Activated CD8-positive, alpha-beta memory T cell treated with anti-CD3 and anti-CD28 coated beads, Interleukin-2, amount 50 U/mL, for 24 hours (primary cell): Measurements from ENCODE around the gene ORAI1.
A peak's percentile ranks its signal among the peaks of the same experiment; 100 is the strongest.
"Not testable (repeated sequence)": the region's sequence is repeated elsewhere in the genome, so short reads cannot be mapped to it uniquely, and the experiment has no call there.

ENCODE experiments used
- DNase-seq: peaks from one replicate; pipeline ENCODE4 v3.0.0-alpha.2; 2020; ENCODE audit errors: extremely low read depth

ORAI1 gene

DNA sequence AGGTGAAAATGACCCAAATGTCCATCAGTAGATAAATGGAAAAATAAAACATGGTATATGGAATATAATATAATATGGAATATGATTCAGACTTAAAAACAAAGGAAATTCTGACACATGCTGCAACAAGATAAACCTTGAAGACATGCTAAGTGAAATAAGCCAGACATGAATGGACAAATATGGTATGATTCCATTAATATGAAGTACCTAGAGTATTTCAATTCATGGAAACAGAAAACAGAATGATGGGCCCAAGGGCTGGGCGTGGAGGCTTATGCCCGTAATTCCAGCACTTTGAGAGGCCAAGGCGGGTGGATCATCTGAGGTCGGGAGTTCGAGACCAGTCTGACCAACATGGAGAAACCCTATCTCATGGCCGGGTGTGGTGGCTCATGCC lies 22.7 kb upstream of the ORAI1 start:
- no peak for DNase-seq

DNA sequence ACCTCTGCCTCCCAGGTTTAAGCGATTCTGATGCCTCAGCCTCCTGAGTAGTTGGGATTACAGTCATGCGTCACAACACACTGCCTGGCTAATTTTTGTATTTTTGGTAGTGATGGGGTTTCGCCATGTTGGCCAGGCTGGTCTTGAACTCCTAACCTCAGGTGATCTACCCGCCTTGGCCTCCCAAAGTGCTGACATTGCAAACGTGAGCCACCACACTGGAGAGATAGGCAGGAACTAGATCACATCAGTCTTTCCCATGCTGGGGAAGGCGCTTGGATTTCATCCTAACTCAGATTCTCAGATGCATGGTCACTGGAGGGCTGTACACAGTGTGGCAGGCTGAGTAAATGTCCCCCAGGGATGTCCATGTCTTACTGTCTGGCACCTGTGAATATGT lies 18.0 kb upstream of the ORAI1 start:
- no peak for DNase-seq

DNA sequence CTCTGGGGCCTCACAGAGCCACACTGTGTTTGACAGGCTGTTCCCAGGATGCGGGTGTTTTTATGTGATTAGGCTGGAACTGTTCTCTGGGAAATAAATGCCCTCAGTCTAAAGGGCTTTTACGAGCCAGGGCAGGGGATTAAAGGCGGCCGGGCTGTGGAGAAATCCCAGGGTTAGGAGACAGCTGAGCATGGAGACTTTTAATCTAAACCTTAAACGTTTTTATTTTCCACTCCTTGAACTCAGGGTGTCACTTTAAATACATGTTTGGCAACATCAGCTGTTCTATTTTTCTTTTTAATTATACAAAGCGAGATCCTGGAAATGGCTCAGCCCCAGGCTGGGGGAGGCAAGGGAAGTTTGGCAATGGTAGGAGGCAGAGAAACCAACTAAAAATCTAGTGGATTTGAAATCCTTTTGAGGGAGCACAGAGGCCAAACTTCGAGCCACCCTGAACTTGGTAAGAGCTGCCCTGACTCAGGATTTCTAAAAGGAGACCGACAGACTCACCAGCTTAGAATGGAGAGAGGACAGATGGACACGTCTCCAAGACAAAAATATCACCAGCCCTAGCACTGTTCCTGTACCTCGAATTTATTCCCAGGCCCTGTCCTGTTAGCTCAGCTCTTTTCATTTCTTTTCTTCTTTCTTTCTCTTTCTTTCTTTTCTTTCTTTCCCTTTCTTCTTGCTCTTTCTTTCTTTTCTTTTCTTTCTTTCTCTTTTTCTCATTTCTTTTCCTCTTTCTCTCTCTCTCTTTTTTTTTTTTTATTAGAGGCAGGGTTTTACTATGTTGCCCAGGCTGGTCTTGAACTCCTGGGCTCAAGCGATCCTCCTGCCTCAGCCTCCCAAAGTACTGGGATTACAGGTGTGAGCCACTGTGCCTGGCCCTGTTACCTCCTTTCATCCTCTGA lies 15.8 kb upstream of the ORAI1 start:
- no peak for DNase-seq

DNA sequence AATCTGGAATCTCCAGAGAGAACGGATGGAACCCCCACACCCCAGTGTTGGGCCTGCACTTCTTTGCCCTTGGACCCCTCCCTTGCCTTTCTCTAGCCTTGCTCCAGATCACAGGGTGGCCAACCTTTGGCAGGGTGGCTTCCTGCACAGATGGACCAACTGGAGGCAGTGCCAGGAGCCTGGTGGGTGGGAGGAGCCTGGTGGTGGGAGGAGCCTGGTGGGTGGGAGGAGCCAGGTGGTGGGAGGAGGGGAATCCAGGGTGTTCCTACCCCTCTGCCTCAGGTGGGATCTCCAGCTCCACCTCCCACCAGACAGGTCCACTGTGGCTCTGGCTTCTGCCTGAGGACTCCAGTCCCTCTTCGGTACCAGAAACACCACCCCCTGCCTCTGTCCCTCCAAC lies 15.0 kb upstream of the ORAI1 start:
- DNase-seq = no peak

DNA sequence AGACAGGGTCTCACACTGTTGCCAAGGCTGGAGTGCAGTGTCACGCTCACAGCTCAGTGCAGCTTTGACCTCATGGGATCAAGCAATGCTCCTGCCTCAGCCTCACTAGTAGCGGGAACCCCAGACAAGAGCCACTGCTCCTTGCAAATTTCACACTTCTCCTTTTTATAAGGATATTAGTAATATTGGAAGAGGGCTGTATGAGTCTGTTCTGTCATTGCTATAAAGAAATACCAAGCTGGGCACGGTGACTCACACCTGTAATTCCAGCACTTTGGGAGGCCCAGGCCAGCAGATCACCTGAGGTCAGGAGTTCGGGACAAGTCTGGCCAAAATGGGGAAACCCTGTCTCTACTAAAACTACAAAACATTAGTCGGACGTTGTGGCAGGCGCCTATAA lies 12.9 kb upstream of the ORAI1 start:
- no peak for DNase-seq

DNA sequence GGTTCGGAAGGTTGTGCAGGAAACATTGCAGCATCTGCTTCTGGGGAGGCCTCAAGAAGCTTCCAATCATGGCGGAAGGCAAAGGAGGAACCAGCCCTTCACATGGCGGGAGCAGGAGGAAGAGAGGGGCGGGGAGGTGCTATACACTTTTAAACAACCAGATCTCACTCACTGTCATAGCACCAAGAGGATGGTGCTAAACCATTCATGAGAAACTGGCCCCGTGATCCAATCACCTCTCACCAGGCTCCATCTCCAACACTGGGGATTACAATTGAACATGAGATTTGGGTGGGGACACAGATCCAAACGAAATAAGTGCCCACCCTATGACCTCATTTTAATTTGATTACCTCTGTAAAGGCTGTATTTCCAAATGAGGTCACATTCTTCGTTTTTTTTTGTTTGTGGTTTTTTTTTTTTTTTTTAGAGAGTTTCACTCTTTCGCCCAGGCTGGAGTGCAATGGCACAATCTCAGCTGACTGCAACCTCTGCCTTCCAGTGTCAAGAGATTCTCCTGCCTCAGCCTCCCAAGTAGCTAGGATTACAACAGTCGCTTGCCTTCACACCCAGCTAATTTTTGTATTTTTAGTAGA lies 11.4 kb upstream of the ORAI1 start:
- DNase-seq = no peak

DNA sequence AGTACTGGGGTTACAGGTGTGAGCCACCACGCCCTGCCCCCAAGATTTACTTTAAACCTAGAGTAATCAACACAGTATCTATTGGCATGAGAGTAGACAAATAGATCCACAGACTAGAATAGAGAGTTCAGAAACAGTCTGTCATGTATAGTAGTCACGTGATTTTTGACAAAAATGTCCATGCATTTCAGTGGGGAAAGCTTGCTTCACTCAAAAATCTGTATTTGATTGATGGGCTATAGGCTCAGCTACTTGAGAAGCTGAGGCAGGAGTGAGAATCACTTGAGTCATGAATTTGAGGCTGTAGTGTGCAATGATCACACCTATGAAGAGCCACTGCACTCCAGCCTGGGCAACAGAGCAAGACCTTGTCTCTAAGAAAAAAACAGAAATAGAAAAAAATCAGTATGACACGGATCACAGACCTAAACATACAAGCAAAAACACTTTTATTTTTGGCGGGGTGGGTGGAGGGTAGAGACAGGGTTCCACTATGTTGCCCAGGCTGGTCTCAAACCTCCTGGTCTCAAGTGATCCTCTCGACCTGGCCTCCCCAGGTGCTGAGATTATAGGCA lies 7.6 kb upstream of the ORAI1 start:
- no peak for DNase-seq

DNA sequence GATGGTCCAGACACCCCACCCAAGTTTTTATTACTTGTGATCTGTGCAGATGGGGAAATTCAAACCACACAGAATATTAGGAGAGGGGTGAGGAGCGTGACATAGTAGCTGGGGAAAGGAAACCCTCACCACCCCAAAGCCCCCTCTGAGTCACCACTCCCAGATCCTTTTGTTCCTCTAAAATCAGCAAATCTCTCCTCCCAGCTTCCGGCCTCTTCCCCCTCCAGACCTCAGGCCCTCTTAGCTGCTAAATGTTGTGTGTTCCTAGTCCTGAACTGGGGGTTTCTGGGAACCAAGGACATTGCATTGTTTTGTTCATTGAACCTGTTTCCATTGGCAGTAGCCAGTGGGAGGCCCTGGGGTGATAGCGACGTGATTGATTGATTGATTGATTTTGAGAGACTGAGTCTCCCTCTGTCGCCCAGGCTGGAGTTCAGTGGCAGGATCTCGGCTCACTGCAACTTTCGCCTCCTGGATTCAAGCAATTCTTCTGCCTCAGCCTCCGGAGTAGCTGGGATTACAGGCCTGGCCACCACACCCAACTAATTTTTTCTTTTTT lies 5.9 kb upstream of the ORAI1 start:
- no peak for DNase-seq

DNA sequence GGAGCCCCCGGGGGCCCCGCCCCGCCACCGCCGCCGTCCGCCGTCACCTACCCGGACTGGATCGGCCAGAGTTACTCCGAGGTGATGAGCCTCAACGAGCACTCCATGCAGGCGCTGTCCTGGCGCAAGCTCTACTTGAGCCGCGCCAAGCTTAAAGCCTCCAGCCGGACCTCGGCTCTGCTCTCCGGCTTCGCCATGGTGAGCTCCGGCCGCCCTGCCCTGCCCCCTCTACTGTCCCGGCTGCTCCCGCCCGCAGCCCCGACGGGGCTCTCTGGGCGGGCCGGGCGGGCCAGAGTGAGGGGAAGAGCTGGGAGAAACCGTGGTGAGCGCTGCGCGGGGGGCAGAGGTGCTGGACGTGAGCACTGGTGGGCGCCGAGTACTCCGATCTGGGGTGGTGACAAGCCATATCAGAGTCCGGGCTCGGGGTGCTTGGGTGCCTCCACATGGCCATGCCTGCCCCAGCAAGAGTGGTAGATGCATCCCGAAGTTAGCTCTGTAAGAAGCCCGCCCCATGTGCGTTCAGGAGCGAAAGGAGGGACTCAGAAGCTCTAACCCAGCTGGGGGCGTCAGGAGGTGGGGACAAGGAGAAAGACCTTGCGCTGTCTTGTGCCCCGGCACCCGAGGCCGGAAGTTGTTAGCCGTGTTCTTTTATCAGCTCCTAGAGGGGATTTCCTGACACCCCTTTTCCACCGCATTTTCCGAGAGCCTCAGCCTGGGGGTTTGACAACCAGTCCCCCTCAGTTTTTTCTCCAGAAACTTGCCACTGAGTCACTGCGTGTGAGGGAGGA lies 717 bp downstream of the ORAI1 start:
- peak; percentile 85 for DNase-seq

DNA sequence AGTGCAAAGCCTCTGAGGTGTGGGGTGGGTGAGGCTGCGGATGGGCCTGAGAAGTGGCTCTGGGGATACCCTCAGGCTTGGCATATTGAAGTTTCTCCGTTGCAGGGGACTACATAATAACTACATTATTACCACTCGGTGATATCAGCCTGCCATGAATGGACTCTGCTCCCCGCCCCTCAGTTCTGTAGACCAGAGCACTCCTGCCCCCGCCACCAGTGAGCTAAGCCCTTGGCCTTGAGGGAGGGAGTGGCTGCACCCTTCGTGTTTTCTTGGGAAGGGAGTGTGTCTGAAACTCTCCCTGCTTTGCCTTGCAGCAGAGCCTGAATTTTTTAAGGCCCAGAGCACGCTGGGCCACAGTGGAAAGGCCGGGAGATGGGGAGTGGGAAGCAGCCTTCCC lies 1.7 kb downstream of the ORAI1 start:
- no peak for DNase-seq

DNA sequence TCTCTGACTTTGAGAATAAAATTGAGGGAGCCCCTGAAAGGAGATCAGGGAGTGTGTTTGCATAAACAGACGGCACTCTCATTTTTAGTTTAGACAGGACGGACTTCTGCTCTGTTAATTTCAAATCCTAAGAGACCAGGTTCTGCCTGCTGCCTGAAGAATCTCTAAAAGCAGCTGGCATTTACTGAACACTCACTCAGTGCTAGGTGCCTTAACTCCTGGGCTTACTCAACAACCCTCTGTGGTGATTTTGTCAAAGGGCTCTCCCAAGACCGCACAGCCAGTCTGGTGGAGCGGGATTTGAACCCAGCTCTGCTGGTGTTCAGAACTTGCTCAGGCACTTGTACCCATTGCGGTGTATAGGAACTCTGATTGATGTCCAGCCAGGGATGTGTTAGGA lies 2.2 kb downstream of the ORAI1 start:
- no peak for DNase-seq

DNA sequence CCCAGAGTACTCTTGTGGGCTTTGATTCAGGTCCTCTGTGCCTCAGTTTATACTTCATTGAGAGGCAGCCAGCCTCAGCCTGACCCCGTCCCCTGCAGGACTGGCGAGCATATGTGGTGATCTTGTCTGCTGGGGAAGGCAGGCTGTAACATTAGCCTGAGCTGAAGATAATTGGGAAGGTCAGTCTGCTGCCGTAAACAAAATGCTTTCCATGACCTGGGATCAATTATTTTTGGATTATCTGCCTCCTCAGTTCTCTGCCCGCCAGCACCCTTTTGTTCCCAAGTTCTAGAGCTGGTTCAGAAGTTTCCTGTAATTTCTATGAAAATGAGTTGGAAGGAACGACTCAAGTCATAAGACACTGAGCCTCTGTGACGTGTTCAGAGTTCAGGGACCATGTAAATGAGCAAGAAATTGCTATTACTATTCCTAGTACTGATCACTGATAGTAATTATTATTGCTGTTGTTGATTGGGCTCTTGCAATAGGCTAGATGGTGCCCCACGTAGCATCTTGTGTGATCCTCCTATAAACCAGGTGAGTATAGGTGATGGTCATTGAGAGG lies 4.5 kb downstream of the ORAI1 start:
- DNase-seq = no peak

DNA sequence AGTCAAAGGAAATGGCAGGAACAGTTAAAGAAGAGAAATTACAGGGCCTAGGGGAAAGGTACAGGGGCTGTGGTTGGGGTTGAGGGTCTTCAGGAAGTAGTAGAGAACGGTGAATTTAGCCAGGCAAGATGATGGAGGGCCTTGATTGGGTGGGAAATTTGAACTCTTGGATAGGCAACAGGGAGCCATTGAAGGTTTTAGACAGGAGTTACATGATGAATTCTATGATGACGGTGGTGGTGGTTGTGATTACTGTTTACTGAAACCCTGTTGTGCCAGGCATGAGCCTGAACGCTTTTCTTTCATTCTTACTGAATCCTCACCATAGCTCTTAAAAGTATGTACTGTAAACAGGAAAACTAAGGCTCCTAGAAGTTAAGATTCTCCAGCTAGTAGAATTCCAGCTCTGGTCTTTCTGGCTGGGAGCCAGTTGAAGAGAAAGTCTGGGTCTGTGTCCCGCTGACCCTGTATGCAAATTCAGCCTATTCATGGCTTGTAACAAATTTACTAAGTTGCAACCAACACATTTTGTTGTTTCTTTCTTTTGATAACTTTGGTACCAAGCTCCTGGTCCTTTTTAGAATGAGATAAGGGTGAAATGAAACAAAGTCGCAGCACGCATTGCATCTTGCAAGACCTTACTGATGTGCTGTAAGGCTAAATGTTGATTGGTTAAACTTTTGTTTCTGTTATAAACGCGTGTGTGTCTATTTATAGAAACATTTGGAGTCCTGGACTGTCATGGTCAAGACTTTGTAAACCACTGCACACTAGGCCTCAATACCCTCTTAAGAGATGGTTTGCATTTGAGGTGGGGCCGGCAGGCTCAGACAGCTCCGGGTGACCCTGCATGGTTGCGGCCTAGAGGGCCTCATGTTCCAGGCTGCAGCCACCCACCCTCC lies 6.0 kb downstream of the ORAI1 start:
- DNase-seq = no peak

DNA sequence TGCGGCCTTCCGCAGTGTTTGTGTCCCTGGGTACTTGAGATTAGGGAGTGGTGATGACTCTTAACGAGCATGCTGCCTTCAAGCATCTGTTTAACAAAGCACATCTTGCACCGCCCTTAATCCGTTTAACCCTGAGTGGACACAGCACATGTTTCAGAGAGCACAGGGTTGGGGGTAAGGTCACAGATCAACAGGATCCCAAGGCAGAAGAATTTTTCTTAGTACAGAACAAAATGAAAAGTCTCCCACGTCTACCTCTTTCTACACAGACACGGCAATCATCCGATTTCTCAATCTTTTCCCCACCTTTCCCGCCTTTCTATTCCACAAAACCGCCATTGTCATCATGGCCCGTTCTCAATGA lies 7.5 kb downstream of the ORAI1 start:
- not testable (repeated sequence) for DNase-seq

DNA sequence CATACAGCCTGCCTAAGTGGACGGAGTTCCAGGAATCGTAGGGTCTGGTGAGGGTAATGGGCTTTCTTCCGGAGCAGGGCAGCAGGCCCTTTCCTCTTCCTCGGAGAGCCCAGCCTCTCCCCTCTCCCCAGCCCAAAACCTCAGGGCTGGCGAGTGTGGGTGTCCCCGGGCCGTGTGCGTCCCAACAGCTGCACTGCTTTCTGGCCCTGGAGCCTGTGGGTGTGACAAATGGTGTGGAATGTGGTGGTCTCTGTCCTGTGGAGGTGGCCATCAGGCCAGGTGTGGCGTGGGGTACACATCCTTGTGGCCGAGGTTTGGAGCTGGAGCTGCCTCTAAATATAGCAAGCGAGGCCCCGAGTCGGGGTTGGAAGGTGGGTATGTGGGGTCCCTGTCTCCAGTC lies 8.5 kb downstream of the ORAI1 start:
- no peak for DNase-seq

DNA sequence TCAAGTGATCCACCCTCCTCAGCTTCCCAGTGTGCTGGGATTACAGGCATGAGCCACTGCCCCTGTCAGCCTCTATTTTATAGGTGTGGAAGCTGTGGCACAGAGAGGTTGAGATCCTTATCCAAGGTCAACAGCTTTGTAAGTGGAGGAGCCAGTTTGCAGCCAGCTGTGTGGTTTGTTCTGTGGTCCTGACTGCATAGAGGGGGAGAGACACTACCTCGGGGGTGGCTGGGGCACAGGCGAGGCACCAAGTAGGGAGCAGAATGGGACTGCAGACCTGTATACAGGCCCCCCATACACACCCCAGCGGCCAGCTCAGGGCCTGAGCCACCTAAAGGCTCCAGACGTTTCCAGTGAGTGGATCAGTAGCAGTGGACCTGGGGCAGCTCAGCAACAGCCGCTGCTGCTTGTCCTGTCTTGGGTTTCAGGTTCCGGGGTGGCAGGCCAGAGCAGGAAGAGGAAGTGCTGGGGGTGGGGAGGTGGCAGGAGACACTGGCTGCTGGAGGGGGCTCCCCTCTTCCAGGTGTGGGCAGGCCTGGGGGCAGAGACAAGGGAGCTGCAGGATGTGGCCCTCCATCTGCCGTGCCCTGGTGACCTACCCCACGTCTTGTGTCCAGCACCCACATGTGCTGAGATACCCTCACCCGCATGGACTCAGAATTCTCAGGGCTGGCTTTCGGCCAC lies 11.0 kb downstream of the ORAI1 start:
- DNase-seq = no peak

DNA sequence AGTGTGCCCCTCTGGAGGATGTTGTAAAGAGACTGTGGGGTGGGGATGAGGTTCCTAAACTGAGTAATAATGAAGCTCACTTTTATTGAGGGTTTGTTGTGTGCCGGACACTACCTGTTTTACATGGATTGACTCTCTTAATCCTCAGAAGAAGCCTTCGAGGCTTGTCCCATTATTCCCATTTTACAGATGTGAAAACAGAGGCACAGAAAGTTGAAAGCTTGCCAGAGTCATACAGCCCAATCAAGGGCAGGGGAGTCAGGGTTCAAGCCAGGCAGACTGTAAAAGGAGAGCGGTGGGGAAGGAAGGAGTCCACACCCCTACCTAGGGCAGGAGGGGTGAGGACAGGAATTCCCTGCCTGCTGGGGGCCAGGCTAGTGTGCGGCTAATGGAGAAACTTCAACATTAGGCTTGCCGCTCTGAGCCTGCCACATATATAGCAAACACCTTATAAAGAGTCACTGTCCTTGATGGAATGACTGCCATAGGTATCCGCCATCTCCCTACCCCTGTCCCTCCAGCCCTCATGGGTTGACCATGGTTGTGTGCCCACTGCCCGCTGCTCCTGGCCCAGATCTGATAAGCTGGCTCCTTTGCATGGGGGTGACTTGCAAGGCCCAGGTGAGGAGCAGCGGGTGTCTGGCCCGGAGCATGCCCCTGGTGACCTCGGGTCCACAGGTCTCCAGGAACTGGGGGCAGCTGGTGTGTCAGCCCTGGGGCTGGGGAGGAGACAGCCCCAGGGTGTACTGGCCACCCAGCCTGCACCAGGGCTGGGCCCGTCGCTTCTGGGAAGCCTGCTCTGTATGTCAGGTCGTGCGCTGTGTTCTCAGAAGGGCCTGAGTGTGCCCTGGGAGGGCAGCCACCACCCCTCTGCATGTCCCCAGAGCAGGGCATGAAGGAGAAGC lies 12.2 kb downstream of the ORAI1 start:
- DNase-seq = no peak

DNA sequence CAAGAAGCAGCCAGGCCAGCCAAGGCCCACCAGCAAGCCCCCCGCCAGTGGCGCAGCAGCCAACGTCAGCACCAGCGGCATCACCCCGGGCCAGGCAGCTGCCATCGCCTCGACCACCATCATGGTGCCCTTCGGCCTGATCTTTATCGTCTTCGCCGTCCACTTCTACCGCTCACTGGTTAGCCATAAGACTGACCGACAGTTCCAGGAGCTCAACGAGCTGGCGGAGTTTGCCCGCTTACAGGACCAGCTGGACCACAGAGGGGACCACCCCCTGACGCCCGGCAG lies 15.0 kb downstream of the ORAI1 start:
- no peak for DNase-seq

DNA sequence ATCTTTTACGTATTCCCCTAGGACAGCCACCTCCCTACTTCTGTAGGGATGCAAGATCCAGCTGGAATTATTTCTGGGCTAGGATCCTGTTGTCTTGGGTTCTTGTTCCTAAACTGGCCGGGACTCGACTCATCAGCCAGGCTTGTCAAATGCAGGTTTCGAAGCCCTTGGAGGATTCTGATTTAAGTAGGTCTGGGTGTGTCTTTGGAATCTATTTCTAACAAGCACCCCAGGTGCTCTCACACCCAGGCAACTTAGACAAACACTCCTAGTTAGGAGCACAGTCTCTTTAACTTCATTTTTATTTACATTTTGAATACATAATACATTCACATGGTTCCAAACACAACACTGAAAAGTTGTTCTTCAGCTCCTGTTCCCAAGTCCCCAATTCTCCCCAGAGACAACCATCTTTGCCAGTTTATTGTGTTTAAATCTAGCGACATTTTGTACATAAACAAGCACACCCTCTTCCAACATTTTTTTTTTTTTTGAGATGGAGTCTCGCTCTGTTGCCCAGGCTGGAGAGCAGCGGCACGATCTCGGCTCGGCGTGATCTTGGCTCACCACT lies 22.2 kb downstream of the ORAI1 start:
- DNase-seq = no peak
